Osteoblast (primary cell): ENCODE measurements around the gene PCED1A. TPM values are rescaled to one million over a fixed set of nuclear protein-coding genes. Genes with fewer than 3 reads are reported as not detected.

ENCODE experiments used
- DNase-seq: peaks from one replicate; pipeline ENCODE4 v3.0.0; 2011; ENCODE audit warnings: low spot score, mixed read lengths; ENCODE audit not compliant: insufficient read length; ENCODE audit errors: missing footprints
- H2AFZ ChIP-seq: 2 replicates; pipeline ENCODE4 v1.6.0; 2011; ENCODE audit warnings: mild to moderate bottlenecking, low read length
- H3K27ac ChIP-seq: 2 replicates; pipeline ENCODE4 v1.5.1; 2011; ENCODE audit warnings: mild to moderate bottlenecking, low read depth, low read length, moderate library complexity
- H3K27me3 ChIP-seq: 2 replicates; pipeline ENCODE4 v1.6.0; 2012; ENCODE audit warnings: mild to moderate bottlenecking, control low read depth, inconsistent platforms, low read length, moderate library complexity; ENCODE audit not compliant: insufficient read depth
- H3K36me3 ChIP-seq: 2 replicates; pipeline ENCODE4 v1.5.1; 2011; ENCODE audit warnings: mild to moderate bottlenecking, low read length, control low read depth, moderate library complexity; ENCODE audit not compliant: insufficient read depth
- H3K4me1 ChIP-seq: 2 replicates; pipeline ENCODE4 v1.5.1; 2011; ENCODE audit warnings: mild to moderate bottlenecking, low read length, control low read depth, moderate library complexity; ENCODE audit not compliant: insufficient read depth
- H3K4me2 ChIP-seq: 2 replicates; pipeline ENCODE4 v1.6.0; 2011; ENCODE audit warnings: mild to moderate bottlenecking, low read length; ENCODE audit not compliant: insufficient read depth
- H3K4me3 ChIP-seq: fragments of 200-600 bp; sonication (generic); 3 replicates; pipeline ENCODE4 v1.5.1; 2012; ENCODE audit warnings: mild to moderate bottlenecking, low read length, inconsistent platforms; ENCODE audit not compliant: insufficient read depth
- H3K79me2 ChIP-seq: 2 replicates; pipeline ENCODE4 v1.6.0; 2012; ENCODE audit warnings: mild to moderate bottlenecking, low read length, control low read depth, inconsistent platforms; ENCODE audit not compliant: insufficient read depth
- H3K9me3 ChIP-seq: 2 replicates; pipeline ENCODE4 v1.5.1; 2011; ENCODE audit warnings: low read depth, low read length, control low read depth
- H4K20me1 ChIP-seq: 2 replicates; pipeline ENCODE4 v1.6.0; 2012; ENCODE audit warnings: mild to moderate bottlenecking, low read length, control low read depth; ENCODE audit not compliant: insufficient read depth
- CTCF ChIP-seq: IDR thresholded peaks from 2 replicates; pipeline ENCODE4 v1.5.1; 2011; ENCODE audit warnings: mild to moderate bottlenecking, low read depth, low read length, moderate library complexity; ENCODE audit errors: extremely low read depth
- total RNA-seq: library from RNA; depleted of rRNA; stranded (reverse); fragments of >200 nt; gene quantifications from 2 replicates; pipeline ENCODE4 v1.2.3, GENCODE V29; 2012

PCED1A gene
- total RNA-seq, 1 donor = 24.2 TPM

GRCh38 chr20:2817341-2817726 is 23.1 kb downstream of the PCED1A start:
- no peak overlapping the region for H3K4me2 ChIP-seq
- H3K4me1 ChIP-seq = peaks cover 44% of the 10 kb centered on the region
- H3K27ac ChIP-seq = no peak overlapping the region

GRCh38 chr20:2816583-2817340 is 23.7 kb downstream of the PCED1A start:
- peaks cover 9% of the 10 kb centered on the region for H3K9me3 ChIP-seq
- H2AFZ ChIP-seq = no peak overlapping the region
- H3K36me3 ChIP-seq = no peaks in the 10 kb centered on the region
- H3K4me1 ChIP-seq = peaks cover 41% of the 10 kb centered on the region
- no peaks in the 10 kb centered on the region for H4K20me1 ChIP-seq
- H3K4me3 ChIP-seq = no peak overlapping the region
- H3K4me2 ChIP-seq = no peak overlapping the region
- no peak overlapping the region for H3K27ac ChIP-seq
- no peak for TF ChIP-seq CTCF
- no peak for DNase-seq
- peaks cover 4% of the 10 kb centered on the region for H3K27me3 ChIP-seq
- no peaks in the 10 kb centered on the region for H3K79me2 ChIP-seq

More at GRCh38 chr20:2817341-2817726, 23.1 kb downstream of the PCED1A start:
- no peak overlapping the region for H2AFZ ChIP-seq
- H4K20me1 ChIP-seq = no peaks in the 10 kb centered on the region
- H3K9me3 ChIP-seq = peaks cover 4% of the 10 kb centered on the region
- no peaks in the 10 kb centered on the region for H3K36me3 ChIP-seq
- peaks cover 9% of the 10 kb centered on the region for H3K27me3 ChIP-seq
- peak; percentile 32 for DNase-seq
- H3K79me2 ChIP-seq = no peaks in the 10 kb centered on the region
- no peak for TF ChIP-seq CTCF
- H3K4me3 ChIP-seq = no peak overlapping the region

DNA sequence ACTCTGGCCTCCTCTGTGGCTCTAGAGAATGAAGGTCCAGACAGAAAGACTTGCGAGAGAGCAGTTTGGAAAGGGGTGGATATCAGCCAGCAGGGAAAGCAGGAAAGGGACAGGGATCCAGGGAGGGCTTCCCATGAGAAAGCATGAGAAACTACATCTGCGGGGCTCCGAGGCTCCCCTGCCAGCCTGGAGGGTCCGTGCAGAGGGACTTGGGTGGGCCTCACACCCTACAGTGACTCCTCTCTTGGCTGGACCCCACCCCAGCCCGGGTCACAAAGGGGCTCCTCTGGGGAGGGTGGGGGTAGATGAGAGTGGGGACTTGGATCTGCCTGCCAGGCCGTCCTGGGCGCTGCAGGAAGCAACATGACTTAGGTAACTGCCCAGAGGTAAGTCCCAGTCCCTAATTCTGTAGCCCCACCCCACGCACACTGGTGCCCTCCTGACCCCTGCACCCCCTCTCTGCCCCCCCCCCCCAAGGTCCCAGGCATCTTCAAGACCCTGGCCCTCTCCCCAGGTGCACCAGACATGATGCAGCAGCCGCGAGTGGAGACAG is 24.3 kb downstream of the PCED1A start, which contains the start of gene TMEM239:
Gene TMEM239 (plus strand): TSS at position 335 of the 553 bp plus-strand sequence. CDS start 191 bp downstream, at position 526.
- no peak for TF ChIP-seq CTCF
- Histone ChIP-seq H3K27ac (peak within 1 kb of the TSS; percentile 79), H3K4me3 (no peak within 1 kb of the TSS), H3K4me2 (no peak within 1 kb of the TSS), H4K20me1 (no peaks in the 10 kb centered on the region), H3K4me1 (peaks cover 41% of the 10 kb centered on the region), H3K79me2 (no peaks in the 10 kb centered on the region), H3K27me3 (no peaks in the 10 kb centered on the region), H3K9me3 (peaks cover 9% of the 10 kb centered on the region), H2AFZ (no peak within 1 kb of the TSS), H3K36me3 (no peaks in the 10 kb centered on the region)
- peak; percentile 74 for DNase-seq

GRCh38 chr20:2815242-2815900 is 25.1 kb downstream of the PCED1A start:
- H3K4me2 ChIP-seq = no peak overlapping the region
- no peak overlapping the region for H3K4me3 ChIP-seq
- H3K27ac ChIP-seq = peak overlapping the region; percentile 79
- H2AFZ ChIP-seq = no peak overlapping the region
- no peaks in the 10 kb centered on the region for H3K27me3 ChIP-seq
- H4K20me1 ChIP-seq = no peaks in the 10 kb centered on the region
- peak; percentile 26 for DNase-seq
- peaks cover 38% of the 10 kb centered on the region for H3K4me1 ChIP-seq
- no peak for TF ChIP-seq CTCF
- H3K36me3 ChIP-seq = no peaks in the 10 kb centered on the region
- peaks cover 9% of the 10 kb centered on the region for H3K9me3 ChIP-seq
- H3K79me2 ChIP-seq = no peaks in the 10 kb centered on the region
